Embryonic facial prominence (tissue), 1 donor: ENCODE measurements around the gene SPRR5.

Experiments
- DNase-seq: peaks from one replicate; pipeline ENCODE4 v3.0.0-alpha.2; 2016; ENCODE audit errors: extremely low spot score

SPRR5 gene

DNA sequence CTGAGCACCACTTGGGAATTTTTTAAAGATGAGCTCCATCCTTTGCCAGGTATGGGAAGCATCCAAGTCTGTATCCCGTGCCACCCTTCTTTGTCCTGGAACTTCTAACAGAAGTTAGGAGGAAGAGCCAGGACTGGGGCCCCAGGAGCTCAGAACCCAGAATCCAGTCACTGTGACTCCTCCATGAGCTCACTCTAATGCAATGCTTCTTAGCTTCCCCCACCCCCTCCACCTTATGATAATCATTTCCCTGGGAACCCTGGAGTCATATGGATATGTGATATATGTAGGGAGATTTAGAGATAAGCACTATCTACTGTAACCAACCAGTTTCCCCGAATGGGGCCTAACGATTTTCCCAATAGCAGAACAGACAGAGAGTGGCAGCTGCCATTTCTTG lies 758 bp upstream of the SPRR5 start:
- no peak for DNase-seq

- DNase-seq: no peak
These were observed 4.7 kb downstream of the SPRR5 start for GRCh38 chr1:152951711-152952110.

DNA sequence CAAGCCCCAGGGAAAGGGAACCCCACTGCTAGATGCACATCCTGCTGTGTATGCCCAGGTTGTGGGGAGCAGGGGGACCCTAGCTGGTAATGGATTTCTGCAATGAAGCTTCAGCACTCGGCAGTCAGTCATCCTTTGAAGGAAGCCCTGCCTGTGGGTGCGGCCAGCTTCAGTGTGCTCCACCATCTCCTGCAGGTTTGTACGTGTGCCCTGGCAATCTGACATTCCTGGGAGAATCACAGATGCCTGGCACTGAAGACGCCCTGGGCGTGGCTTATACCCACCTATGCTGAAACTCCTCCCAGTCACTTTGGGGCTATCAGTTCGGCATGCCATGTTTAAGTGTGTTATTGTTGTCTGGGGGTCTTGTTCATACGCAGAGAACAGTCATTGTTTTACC lies 6.8 kb downstream of the SPRR5 start:
- DNase-seq: no peak

DNA sequence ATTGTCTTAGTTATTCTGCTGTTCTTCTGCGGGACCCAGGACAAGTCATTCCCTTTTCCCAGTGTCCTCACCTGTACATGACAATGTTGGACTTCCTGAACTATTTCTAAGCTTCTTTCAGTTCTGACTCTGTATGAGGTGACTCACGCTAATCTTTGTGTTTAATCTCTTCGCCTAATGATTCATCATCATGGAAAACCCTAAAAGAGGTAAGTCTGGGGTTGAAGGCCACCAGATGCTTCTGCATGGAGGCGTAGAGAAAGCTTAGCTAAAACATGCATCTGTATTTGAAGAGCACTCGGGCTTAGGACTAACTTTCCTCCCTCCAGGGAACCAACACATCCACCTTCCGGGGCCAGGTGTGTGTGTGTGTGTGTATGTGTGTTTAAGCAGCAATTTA lies 7.4 kb downstream of the SPRR5 start:
- no peak for DNase-seq

DNA sequence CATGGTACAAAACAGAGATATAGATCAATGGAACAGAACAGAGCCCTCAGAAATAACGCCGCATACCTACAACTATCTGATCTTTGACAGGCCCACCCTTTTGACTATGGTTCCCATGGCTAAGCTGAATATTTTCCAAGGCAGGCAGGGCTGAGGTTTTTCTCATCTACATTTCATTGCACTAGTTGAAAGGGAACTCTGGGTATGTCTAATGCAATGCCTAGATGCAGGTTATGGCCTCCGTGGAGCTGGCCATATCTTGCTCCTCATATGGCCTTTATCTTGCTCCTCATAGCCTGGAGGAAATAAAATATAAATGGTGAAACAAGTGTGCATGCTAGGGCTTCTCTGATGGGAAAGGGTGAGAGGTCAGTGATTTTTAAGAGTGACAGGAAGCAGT lies 10.6 kb downstream of the SPRR5 start:
- no peak for DNase-seq

DNA sequence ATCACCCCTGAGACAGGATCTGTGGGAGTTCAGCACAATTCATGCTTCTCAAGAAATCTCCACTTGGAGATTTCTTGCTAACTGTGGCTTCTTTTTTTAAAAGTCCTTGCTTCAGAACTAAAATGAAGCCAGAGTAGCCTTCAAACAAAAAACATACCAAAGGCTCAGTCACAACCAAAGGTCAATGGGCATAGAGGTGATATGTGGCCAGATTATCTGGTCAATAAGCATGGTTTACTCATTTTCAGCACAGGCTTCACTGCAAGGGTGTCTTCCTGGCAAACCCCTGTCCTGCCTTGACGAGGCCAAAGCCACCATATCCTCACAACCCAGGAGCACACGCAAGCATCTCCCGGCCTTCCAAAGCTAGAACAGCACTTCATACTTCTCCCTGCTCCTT lies 12.3 kb downstream of the SPRR5 start:
- no peak for DNase-seq

DNA sequence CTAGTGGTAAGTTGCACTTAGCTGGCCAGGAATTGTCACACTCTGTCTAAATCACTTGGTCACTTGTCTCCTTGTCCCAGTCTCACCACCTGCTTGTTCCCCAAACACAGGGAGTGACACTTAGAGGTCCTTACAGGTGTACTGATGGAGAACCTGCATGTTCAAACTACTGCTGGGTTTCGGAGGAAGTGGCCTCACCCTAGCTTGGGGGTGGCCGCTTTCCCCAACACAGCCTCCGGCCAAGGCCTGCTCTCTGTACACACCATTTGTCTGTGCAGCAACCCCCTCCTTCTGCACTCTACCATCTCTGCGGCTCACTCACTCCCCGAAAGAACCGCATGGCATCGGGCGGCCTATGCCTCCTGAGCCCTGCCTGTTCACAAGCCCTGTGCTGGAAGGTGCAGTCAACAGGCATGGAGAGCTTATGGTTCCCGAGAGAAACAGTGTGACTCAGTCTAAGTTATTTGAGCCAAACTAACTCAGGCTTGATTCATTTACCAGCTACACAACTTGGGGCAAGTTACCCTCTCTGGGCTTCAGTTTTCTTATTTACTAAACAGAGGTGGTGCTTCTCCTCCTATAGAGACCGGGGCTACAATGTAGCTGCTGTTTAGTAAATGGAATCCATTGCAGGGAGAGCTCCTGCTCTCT lies 12.9 kb downstream of the SPRR5 start:
- DNase-seq: no peak

DNA sequence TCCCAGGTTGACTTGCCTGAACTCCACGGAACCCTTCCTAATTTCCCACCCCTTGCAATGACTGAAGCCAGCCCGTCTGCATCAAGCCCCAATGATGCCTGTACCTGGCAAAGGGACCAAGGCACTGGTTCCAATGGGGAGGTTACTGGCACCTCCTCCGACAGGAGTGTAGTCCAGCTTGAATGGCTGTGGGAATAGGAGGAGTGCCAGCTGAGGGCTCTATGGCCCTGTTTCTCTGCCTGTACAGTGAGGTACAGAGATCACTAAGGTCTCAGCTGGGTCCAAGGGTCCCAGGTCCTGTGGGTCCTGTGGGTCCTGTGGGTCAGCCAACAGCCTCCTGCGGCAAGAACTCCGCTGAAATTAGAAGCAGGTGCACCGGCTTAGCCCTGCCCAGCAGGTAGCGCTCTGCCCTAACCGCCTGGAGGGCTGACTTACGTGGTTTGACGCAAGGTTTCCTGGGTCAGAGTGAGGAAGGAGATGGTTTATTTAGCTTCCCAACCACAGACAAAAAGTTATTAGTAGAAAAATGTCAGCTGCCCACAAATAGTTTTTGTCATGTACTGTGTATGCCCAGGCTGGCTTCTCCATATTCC lies 13.5 kb downstream of the SPRR5 start:
- DNase-seq: no peak

GRCh38 chr1:152961226-152961891 lies 14.4 kb downstream of the SPRR5 start:
- DNase-seq: no peak

DNA sequence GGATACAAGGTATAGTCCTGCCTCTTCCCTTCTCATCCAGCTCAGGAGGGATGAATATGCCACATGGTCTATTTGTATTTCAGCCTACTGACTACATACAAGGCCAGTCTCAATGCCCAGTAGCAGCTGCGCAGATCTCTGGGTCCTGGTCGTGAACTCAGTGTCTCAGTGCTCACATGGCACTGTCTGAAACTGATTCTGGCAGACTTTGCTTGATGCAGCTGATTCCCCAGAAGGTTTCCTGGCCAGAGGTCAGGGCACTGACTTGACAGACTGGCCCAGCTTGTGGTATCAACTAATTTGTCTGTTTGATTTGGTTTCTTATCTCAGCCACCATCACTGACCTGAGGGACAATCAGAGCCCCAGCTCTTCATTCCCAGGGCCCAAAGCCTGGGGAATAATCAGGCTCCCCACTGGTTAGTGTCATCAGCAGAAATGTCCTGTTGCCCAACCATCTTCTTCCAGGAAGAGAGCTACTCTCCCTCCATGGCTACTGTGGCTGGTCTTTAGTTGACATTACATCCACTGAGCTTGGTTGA lies 15.9 kb downstream of the SPRR5 start:
- no peak for DNase-seq

DNA sequence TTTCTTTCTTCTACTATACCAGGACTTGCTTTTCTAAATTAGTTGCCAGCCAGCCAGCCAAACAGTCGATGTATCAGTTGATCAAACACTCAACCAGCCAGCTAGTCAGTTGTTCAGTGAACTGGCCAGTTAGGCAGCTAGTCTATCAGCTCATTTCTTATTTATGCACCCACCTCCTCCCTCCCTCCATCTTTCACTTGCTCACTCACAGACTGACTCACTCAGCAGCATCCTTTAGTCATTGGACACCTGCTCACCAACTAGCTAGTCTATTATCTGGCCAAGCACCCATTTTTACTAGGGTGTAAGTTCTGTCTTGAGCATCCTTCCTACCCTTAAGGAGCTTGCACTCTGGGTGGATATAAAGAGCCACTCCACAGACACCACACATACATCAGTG lies 17.5 kb downstream of the SPRR5 start:
- no peak for DNase-seq

GRCh38 chr1:152965853-152966252 lies 18.8 kb downstream of the SPRR5 start:
- no peak for DNase-seq

DNA sequence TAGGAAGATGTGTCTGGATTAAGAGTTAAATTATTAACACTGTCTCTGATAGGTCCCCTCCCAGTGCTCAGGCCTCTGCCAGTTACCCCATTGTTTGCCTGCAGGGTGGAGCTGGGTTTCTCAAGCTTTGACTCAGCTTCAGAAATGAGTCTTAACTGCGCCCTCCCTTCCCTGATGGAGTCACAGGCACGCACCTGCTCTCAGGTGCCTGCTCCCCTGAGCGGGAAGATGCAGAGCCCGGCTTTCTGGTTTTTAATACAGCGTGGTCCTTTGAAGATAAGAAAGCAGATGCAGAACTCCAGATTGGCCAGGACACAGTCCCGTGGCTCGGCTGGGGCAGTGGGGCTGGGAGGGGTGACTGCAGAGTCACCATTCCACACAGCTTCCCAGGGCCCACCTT lies 20.2 kb downstream of the SPRR5 start:
- no peak for DNase-seq

DNA sequence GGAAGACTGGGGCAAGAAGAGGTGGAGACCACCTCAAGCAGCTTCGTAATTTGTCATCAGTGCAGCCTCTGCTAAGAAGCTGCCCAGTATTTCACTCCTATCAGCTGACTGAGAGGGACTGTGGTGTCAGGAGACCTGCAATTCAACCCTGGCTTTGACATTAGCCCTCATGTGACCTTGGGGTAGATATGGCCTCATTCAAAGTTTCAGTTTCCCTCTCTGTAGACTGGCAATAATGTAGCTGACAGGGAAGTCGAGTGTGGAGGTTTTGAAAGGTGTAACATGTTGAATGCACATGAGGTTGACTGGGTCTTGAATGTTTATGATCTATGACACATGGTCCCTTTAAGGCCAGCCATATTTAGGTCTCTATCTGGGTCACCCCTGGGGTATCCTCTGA lies 21.2 kb downstream of the SPRR5 start:
- no peak for DNase-seq

DNA sequence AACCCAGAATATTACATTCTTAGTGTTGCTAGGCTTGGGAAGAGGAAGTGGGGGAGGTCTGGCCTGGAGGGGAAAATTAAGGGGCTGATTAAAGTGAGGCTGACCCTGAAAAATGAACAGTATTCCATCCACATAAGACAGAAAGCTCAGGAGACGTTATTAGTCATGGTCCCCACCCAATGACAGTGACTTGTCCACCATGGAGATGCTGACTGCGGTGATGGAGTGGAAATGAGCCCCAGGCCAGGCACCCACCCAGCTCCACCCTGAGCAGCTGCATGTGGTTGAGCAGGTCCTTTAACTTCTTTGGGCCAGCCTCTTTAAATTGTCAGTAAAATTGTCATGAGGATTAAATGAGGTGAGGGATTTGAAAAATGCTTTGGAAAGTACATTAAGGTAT lies 22.0 kb downstream of the SPRR5 start:
- DNase-seq: no peak

- no peak for DNase-seq
These were observed 23.5 kb downstream of the SPRR5 start, which contains the start of gene SPRR4 for GRCh38 chr1:152970495-152970894. TSS of gene SPRR4 (plus strand) at chr1:152970648. CDS start at chr1:152971891, 1,243 bp downstream.

- no peak for DNase-seq
These were observed 25.3 kb downstream of the SPRR5 start for GRCh38 chr1:152972196-152972886.

- DNase-seq: no peak
These were observed 29.7 kb downstream of the SPRR5 start for GRCh38 chr1:152976688-152977087.

- DNase-seq: no peak
These were observed 30.6 kb downstream of the SPRR5 start for GRCh38 chr1:152977614-152978013.

DNA sequence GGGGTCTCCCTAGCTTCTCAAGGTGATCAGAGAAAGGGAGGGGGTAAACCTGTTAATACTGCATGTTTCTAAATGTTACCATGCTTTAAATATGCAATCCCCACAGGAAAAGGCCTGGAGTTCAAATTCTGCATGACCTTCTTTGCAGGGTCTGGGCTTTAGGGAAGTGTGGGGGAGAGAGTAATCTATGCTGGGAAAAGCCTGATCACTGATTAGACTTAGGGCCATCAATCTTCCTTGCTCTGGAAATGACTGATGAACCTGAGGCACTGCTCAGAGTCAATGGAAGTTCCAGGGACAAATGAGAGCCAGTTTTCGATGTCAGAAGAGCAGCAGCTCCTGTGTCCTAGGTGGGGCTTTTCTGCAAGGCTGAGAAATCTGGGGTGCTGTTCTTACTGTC lies 33.7 kb downstream of the SPRR5 start:
- DNase-seq: no peak

- no peak for DNase-seq
These were observed 34.3 kb downstream of the SPRR5 start for GRCh38 chr1:152981146-152981871.

DNA sequence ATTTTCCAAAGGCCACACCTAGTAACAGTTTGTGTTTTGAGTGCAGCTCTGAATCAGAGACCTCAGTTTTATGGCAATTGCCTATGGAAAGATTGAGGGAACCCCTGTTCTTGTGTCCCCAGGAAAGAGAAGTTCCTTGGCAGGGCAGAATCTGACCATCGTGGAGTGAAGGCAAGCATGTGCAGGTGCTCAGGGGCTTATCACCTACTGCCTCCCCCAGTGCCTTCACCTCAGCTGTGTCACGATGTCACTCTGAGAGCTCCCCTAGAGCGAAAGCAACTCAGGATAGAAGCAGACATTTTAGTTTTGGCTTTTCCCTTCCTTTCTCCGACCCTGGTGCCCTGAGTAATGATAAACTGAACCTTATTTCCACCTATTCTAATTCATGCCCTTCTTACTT lies 35.1 kb downstream of the SPRR5 start:
- no peak for DNase-seq
